HEK293 (cell line): Measurements from ENCODE around the gene THRSP.

Experiments used
- FEZF1 ChIP-seq: fragments of 450-650 bp; formaldehyde crosslinking; IDR thresholded peaks from 2 replicates; pipeline ENCODE4 v1.5.1; 2016; ENCODE audit warnings: missing biosample characterization, missing genetic modification characterization
- HOXD13 ChIP-seq: sonication (generic); formaldehyde crosslinking; IDR thresholded peaks from 2 replicates; pipeline ENCODE4 v1.8.0; 2022; ENCODE audit warnings: missing genetic modification reagents, borderline replicate concordance
- SETDB1 ChIP-seq: IDR thresholded peaks from one replicate; pipeline ENCODE4 v1.6.1; 2017; ENCODE audit warnings: mild to moderate bottlenecking, low read length, moderate library complexity, mixed read lengths; ENCODE audit not compliant: insufficient read length
- TCF7L2 ChIP-seq: IDR thresholded peaks from 2 replicates; pipeline ENCODE4 v1.6.1; 2011; ENCODE audit warnings: low read depth, mild to moderate bottlenecking, inconsistent platforms, low read length, moderate library complexity, borderline replicate concordance
- ZEB2 ChIP-seq: fragments of 450-650 bp; formaldehyde crosslinking; IDR thresholded peaks from 2 replicates; pipeline ENCODE4 v1.5.1; 2016; ENCODE audit warnings: missing biosample characterization, missing genetic modification characterization
- ZFP37 ChIP-seq: fragments of 450-650 bp; formaldehyde crosslinking; IDR thresholded peaks from 2 replicates; pipeline ENCODE4 v1.5.1; 2016; ENCODE audit warnings: missing biosample characterization, missing genetic modification characterization
- ZFP69B ChIP-seq: fragments of 450-650 bp; formaldehyde crosslinking; IDR thresholded peaks from 2 replicates; pipeline ENCODE4 v1.5.1; 2016; ENCODE audit warnings: missing biosample characterization, missing genetic modification characterization
- ZIC2 ChIP-seq: fragments of 450-650 bp; formaldehyde crosslinking; IDR thresholded peaks from 2 replicates; pipeline ENCODE4 v1.5.1; 2016; ENCODE audit warnings: missing biosample characterization, missing genetic modification characterization
- ZNF10 ChIP-seq: fragments of 450-650 bp; formaldehyde crosslinking; IDR thresholded peaks from 2 replicates; pipeline ENCODE4 v1.5.1; 2017; ENCODE audit warnings: missing biosample characterization, missing genetic modification characterization
- ZNF157 ChIP-seq: fragments of 450-650 bp; formaldehyde crosslinking; IDR thresholded peaks from 2 replicates; pipeline ENCODE4 v1.5.1; 2016; ENCODE audit warnings: missing biosample characterization, missing genetic modification characterization
- ZNF174 ChIP-seq: fragments of 450-650 bp; formaldehyde crosslinking; IDR thresholded peaks from 2 replicates; pipeline ENCODE4 v1.5.0; 2017; ENCODE audit warnings: missing biosample characterization, mild to moderate bottlenecking, missing genetic modification characterization
- ZNF221 ChIP-seq: fragments of 450-650 bp; formaldehyde crosslinking; IDR thresholded peaks from 2 replicates; pipeline ENCODE4 v1.5.1; 2017; ENCODE audit warnings: missing biosample characterization, missing genetic modification characterization, borderline replicate concordance
- ZNF292 ChIP-seq: fragments of 450-650 bp; formaldehyde crosslinking; IDR thresholded peaks from 2 replicates; pipeline ENCODE4 v1.5.1; 2016; ENCODE audit warnings: low read depth, missing biosample characterization, missing genetic modification characterization, borderline replicate concordance
- ZNF302 ChIP-seq: fragments of 450-650 bp; formaldehyde crosslinking; IDR thresholded peaks from 2 replicates; pipeline ENCODE4 v1.5.1; 2016; ENCODE audit warnings: missing biosample characterization, missing genetic modification characterization, low read depth
- ZNF335 ChIP-seq: fragments of 450-650 bp; formaldehyde crosslinking; conservative IDR thresholded peaks from 2 replicates; pipeline ENCODE4 v1.5.1; 2016; ENCODE audit warnings: missing biosample characterization, missing genetic modification characterization
- ZNF423 ChIP-seq: fragments of 450-650 bp; formaldehyde crosslinking; IDR thresholded peaks from 2 replicates; pipeline ENCODE4 v1.5.1; 2016; ENCODE audit warnings: missing biosample characterization, missing genetic modification characterization
- ZNF530 ChIP-seq: fragments of 450-650 bp; formaldehyde crosslinking; IDR thresholded peaks from 2 replicates; pipeline ENCODE4 v1.5.1; 2016; ENCODE audit warnings: low read depth, missing biosample characterization, missing genetic modification characterization
- ZNF560 ChIP-seq: fragments of 450-650 bp; formaldehyde crosslinking; IDR thresholded peaks from 2 replicates; pipeline ENCODE4 v1.5.1; 2017; ENCODE audit warnings: missing biosample characterization, missing genetic modification characterization, borderline replicate concordance
- ZNF654 ChIP-seq: fragments of 450-650 bp; formaldehyde crosslinking; IDR thresholded peaks from 2 replicates; pipeline ENCODE4 v1.5.1; 2016; ENCODE audit warnings: low read depth, missing biosample characterization, missing genetic modification characterization
- ZNF658 ChIP-seq: fragments of 450-650 bp; formaldehyde crosslinking; IDR thresholded peaks from 2 replicates; pipeline ENCODE4; 2016; ENCODE audit warnings: missing biosample characterization, missing genetic modification characterization
- ZNF837 ChIP-seq: fragments of 450-650 bp; formaldehyde crosslinking; IDR thresholded peaks from 2 replicates; pipeline ENCODE4 v1.5.1; 2016; ENCODE audit warnings: missing biosample characterization, missing genetic modification characterization
- ZNF843 ChIP-seq: fragments of 450-650 bp; formaldehyde crosslinking; IDR thresholded peaks from 2 replicates; pipeline ENCODE4 v1.5.1; 2016; ENCODE audit warnings: missing biosample characterization, missing genetic modification characterization
- ZSCAN23 ChIP-seq: fragments of 450-650 bp; formaldehyde crosslinking; IDR thresholded peaks from 2 replicates; pipeline ENCODE4 v1.5.1; 2016; ENCODE audit warnings: missing biosample characterization, missing genetic modification characterization
- ZXDB ChIP-seq: fragments of 450-650 bp; formaldehyde crosslinking; IDR thresholded peaks from 2 replicates; pipeline ENCODE4 v1.5.1; 2016; ENCODE audit warnings: missing biosample characterization, missing genetic modification characterization
- TF ChIP-seq, protein P1 (sequence below): fragments of 450-650 bp; formaldehyde crosslinking; IDR thresholded peaks from 2 replicates; pipeline ENCODE4 v1.5.1; 2016; ENCODE audit warnings: missing biosample characterization, missing genetic modification characterization
- TF ChIP-seq, protein P2 (sequence below): fragments of 450-650 bp; formaldehyde crosslinking; IDR thresholded peaks from 2 replicates; pipeline ENCODE4 v1.5.1; 2017; ENCODE audit warnings: missing biosample characterization, missing genetic modification characterization
- TF ChIP-seq, protein P3 (sequence below): fragments of 450-650 bp; formaldehyde crosslinking; IDR thresholded peaks from 2 replicates; pipeline ENCODE4 v1.5.1; 2016; ENCODE audit warnings: missing biosample characterization, missing genetic modification characterization
- TF ChIP-seq, protein P4 (sequence below): fragments of 450-650 bp; formaldehyde crosslinking; IDR thresholded peaks from 2 replicates; pipeline ENCODE4 v1.5.1; 2016; ENCODE audit warnings: missing biosample characterization, missing genetic modification characterization
- TF ChIP-seq, protein P5 (sequence below): fragments of 450-650 bp; formaldehyde crosslinking; IDR thresholded peaks from 2 replicates; pipeline ENCODE4 v1.5.1; 2016; ENCODE audit warnings: missing biosample characterization, missing genetic modification characterization
- TF ChIP-seq, protein P6 (sequence below): fragments of 450-650 bp; IDR thresholded peaks from 2 replicates; pipeline ENCODE4 v1.5.1; 2018; ENCODE audit warnings: missing biosample characterization, missing genetic modification characterization

Gene THRSP

DNA sequence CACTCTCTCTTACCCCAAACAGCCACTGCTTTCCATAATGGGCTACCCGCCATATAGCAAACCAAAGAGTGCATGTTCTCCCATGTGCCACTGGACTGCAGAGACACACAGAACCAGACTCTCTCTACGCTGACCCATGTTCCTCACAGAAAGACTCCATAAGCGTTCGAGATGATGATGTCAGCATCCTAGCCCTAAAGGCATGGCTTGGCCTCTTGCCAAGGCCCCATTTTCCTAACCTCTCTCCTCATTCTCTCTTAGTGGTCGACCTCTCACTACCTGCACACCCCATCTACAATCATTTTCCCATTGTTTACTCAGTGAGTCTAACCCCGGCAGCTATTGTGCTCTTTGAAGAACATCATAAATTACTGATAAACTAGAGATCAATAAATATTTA lies 11.1 kb downstream of the THRSP start (continued):
- TF ChIP-seq, protein P1, sequence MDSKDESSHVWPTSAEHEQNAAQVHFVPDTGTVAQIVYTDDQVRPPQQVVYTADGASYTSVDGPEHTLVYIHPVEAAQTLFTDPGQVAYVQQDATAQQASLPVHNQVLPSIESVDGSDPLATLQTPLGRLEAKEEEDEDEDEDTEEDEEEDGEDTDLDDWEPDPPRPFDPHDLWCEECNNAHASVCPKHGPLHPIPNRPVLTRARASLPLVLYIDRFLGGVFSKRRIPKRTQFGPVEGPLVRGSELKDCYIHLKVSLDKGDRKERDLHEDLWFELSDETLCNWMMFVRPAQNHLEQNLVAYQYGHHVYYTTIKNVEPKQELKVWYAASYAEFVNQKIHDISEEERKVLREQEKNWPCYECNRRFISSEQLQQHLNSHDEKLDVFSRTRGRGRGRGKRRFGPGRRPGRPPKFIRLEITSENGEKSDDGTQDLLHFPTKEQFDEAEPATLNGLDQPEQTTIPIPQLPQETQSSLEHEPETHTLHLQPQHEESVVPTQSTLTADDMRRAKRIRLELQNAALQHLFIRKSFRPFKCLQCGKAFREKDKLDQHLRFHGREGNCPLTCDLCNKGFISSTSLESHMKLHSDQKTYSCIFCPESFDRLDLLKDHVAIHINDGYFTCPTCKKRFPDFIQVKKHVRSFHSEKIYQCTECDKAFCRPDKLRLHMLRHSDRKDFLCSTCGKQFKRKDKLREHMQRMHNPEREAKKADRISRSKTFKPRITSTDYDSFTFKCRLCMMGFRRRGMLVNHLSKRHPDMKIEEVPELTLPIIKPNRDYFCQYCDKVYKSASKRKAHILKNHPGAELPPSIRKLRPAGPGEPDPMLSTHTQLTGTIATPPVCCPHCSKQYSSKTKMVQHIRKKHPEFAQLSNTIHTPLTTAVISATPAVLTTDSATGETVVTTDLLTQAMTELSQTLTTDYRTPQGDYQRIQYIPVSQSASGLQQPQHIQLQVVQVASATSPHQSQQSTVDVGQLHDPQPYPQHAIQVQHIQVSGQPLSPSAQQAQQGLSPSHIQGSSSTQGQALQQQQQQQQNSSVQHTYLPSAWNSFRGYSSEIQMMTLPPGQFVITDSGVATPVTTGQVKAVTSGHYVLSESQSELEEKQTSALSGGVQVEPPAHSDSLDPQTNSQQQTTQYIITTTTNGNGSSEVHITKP (tag by site-specific recombination) = 0 out of 2 replicates have a peak, but pooled peaks have one; percentile 22
- TF ChIP-seq ZNF292 (tag by site-specific recombination) = no peak
- TF ChIP-seq ZEB2 = no peak; the same call in 1 of the 2 replicates
- TF ChIP-seq, protein P2, sequence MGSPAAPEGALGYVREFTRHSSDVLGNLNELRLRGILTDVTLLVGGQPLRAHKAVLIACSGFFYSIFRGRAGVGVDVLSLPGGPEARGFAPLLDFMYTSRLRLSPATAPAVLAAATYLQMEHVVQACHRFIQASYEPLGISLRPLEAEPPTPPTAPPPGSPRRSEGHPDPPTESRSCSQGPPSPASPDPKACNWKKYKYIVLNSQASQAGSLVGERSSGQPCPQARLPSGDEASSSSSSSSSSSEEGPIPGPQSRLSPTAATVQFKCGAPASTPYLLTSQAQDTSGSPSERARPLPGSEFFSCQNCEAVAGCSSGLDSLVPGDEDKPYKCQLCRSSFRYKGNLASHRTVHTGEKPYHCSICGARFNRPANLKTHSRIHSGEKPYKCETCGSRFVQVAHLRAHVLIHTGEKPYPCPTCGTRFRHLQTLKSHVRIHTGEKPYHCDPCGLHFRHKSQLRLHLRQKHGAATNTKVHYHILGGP = no peak
- TF ChIP-seq ZNF837 (tag by site-specific recombination) = no peak
- TF ChIP-seq ZNF10 = no peak
- TF ChIP-seq ZNF302 (tag by site-specific recombination) = no peak
- TF ChIP-seq ZNF658 (tag by site-specific recombination) = no peak
- TF ChIP-seq, protein P3, sequence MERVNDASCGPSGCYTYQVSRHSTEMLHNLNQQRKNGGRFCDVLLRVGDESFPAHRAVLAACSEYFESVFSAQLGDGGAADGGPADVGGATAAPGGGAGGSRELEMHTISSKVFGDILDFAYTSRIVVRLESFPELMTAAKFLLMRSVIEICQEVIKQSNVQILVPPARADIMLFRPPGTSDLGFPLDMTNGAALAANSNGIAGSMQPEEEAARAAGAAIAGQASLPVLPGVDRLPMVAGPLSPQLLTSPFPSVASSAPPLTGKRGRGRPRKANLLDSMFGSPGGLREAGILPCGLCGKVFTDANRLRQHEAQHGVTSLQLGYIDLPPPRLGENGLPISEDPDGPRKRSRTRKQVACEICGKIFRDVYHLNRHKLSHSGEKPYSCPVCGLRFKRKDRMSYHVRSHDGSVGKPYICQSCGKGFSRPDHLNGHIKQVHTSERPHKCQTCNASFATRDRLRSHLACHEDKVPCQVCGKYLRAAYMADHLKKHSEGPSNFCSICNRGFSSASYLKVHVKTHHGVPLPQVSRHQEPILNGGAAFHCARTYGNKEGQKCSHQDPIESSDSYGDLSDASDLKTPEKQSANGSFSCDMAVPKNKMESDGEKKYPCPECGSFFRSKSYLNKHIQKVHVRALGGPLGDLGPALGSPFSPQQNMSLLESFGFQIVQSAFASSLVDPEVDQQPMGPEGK (tag by site-specific recombination) = peak; percentile 37; the same call in 1 of the 2 replicates
- 0 out of 2 replicates have a peak, but pooled peaks have one; percentile 8 for TF ChIP-seq FEZF1 (tag by site-specific recombination)
- TF ChIP-seq, protein P4, sequence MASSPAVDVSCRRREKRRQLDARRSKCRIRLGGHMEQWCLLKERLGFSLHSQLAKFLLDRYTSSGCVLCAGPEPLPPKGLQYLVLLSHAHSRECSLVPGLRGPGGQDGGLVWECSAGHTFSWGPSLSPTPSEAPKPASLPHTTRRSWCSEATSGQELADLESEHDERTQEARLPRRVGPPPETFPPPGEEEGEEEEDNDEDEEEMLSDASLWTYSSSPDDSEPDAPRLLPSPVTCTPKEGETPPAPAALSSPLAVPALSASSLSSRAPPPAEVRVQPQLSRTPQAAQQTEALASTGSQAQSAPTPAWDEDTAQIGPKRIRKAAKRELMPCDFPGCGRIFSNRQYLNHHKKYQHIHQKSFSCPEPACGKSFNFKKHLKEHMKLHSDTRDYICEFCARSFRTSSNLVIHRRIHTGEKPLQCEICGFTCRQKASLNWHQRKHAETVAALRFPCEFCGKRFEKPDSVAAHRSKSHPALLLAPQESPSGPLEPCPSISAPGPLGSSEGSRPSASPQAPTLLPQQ (tag by site-specific recombination) = 0 out of 2 replicates have a peak, but pooled peaks have one; percentile 22
- TF ChIP-seq ZIC2 (tag by site-specific recombination) = no peak
- TF ChIP-seq ZNF174 (tag by site-specific recombination) = no peak
- peak; percentile 25; the same call in 1 of the 2 replicates for TF ChIP-seq ZNF335
- TF ChIP-seq SETDB1 = no peak
- no peak for TF ChIP-seq ZFP37 (tag by site-specific recombination)
- no peak for TF ChIP-seq ZSCAN23 (tag by site-specific recombination)
- TF ChIP-seq ZNF423 (tag by site-specific recombination) = no peak
- no peak for TF ChIP-seq HOXD13
- no peak for TF ChIP-seq ZNF654 (tag by site-specific recombination)
- no peak for TF ChIP-seq ZFP69B (tag by site-specific recombination)
- TF ChIP-seq, protein P5, sequence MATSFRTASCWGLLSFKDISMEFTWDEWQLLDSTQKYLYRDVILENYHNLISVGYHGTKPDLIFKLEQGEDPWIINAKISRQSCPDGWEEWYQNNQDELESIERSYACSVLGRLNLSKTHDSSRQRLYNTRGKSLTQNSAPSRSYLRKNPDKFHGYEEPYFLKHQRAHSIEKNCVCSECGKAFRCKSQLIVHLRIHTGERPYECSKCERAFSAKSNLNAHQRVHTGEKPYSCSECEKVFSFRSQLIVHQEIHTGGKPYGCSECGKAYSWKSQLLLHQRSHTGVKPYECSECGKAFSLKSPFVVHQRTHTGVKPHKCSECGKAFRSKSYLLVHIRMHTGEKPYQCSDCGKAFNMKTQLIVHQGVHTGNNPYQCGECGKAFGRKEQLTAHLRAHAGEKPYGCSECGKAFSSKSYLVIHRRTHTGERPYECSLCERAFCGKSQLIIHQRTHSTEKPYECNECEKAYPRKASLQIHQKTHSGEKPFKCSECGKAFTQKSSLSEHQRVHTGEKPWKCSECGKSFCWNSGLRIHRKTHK (tag by site-specific recombination) = no peak
- TF ChIP-seq ZNF157 (tag by site-specific recombination) = no peak
- TF ChIP-seq ZXDB = no peak
- no peak for TF ChIP-seq ZNF221 (tag by site-specific recombination)
- no peak for TF ChIP-seq TCF7L2
- TF ChIP-seq, protein P6, sequence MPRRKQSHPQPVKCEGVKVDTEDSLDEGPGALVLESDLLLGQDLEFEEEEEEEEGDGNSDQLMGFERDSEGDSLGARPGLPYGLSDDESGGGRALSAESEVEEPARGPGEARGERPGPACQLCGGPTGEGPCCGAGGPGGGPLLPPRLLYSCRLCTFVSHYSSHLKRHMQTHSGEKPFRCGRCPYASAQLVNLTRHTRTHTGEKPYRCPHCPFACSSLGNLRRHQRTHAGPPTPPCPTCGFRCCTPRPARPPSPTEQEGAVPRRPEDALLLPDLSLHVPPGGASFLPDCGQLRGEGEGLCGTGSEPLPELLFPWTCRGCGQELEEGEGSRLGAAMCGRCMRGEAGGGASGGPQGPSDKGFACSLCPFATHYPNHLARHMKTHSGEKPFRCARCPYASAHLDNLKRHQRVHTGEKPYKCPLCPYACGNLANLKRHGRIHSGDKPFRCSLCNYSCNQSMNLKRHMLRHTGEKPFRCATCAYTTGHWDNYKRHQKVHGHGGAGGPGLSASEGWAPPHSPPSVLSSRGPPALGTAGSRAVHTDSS (tag by site-specific recombination) = no peak
- no peak for TF ChIP-seq ZNF530 (tag by site-specific recombination)
- 0 out of 2 replicates have a peak, but pooled peaks have one; percentile 23 for TF ChIP-seq ZNF843 (tag by site-specific recombination)
- TF ChIP-seq ZNF560 (tag by site-specific recombination) = no peak
